ENCODE measurements around the gene GDPD5.

GRCh38 chr11:75454987-75455386, 70.8 kb downstream of the GDPD5 start:
- TF ChIP-seq EZH2phosphoT487 (conservative IDR thresholded peaks at IDR 0.05; ENCODE audit: low read length) = no peak
- TF ChIP-seq CTCF (IDR thresholded peaks at IDR 0.05; ENCODE audit: insufficient read depth, low read length, poor library complexity, severe bottlenecking) = no peak
